Bone marrow (tissue), 2 donors: Measurements from ENCODE around the gene SLC6A1.

ENCODE experiments used
- DNase-seq, 2 donors: peaks; one replicate each; lab custom pipeline; 2025; lab: John Stamatoyannopoulos, UW

The SLC6A1 gene

DNA sequence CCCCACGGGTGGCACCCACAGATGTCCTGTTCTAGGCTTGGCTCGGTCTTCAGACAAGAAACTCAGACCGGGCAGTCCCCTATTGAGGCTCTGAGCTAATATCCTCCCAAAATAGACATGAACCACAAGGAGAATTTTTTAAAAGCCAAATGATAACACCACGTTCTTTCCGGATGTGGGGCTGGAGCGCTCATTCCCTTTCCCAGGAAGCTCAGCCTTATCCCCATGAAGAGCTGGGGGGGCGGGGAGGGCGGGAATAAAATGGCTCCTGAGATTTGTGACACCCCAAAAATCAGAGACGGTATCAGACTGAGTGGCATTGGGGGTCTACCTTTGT is 1.1 kb downstream of the SLC6A1 start:
- DNase-seq = no peak

DNA sequence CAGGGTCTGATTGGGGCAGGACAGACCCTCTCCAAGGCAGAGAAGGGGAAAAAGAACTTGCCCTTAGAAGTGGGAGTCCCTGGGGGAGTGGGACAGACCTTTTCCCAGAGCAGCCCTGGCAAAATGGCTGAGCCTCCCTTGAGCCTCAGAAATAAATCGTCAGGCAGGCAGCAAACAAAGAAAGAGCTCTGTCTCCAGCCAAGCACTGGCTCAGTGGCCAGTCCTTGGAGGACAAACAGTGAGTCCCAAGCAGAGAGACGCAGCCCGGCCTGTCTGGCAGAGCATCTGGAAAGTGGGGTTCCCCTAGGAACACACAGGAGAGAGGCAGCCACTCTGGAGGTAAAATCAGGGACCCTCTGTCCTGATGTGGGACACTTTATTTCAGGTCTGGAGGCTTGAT is 1.8 kb downstream of the SLC6A1 start:
- DNase-seq = no peak

DNA sequence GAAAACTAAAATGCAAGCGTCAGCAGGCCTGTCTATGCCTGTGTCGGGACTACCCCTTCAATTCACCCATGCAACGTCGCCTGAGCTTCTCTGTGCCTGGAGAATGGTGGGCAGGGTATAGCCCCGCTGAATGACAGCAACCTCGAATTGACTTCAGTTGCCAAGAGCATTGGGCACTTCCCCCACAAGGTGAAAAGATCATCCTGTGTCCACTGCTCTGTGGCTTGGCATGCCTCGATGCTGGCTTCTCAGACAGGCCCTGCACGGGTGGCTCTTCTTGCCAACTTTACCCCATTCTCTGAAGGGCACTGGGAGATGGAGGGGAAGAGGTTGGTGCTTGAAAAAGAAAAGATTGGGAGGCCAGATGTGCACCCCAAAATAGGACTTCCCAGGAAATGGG is 3.3 kb downstream of the SLC6A1 start:
- DNase-seq = no peak

DNA sequence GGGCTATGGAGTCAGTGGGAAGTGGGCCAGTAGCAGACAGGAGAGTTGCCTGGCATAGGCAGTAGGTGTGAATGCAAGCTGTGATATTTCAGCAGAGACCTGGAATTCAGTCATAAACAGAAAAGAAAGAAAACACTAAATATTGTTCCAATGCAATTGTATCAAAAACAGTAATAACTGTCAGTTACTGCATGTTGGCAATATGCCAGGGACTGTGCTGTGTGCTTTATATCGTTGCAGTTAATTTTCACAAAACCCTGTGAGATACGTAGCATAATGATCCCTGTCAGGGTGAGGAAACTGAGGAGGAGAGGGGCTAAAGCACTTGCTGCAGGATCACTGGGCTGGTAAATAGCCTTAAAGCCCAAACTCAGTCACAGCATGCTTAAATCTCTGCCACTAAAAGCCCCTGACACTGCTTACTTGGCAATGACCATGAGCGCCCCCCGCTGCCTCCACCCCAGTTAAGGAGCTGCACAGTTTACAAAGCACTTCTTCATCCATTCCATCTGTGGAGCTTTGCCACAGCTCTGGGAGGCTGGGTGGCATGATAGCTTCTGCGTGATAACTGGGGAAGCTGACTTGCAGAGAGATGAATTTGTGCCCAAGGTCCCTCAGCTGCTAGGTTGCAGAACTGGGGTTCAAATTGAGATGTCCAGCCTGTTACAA is 3.9 kb downstream of the SLC6A1 start:
- DNase-seq = no peak

DNA sequence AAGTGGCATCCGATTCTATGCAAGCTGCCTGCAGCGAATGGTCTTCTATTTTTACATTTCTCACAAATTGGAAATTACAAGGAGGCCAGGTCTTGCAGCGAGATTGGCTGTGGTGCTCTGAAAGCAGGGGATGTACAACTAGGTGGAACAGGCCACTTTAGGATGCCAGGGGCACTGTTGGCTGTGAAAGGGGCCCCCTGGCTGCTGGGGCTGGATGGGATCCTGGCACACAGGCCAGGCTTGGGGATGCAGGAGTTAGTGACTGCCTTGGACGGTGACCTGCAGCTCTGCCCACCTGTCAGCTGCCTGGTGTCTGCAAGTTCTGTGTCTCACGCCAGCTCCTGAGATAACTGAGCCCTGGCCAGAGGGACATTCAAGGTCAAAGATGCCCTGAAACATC is 4.6 kb downstream of the SLC6A1 start:
- DNase-seq = no peak

DNA sequence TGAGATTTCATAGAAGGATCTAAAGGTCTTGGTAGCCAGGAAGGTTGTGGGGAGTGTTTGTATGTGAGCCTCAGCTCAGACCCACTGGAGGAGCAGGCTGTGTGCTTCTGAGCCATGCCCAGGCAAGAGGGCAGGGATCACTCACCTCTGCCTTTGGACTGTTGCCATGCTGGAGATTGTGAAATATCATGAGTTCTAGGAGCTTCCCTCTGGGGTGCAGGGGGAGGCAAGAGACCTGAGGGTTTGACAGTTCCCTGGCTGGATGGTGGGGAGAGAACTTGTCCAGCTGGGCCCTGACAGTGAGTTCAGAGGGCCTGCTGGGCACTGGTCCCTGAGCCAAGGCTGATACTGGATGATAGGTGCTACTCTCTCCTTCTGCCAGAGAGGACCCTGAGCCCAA is 6.0 kb downstream of the SLC6A1 start:
- DNase-seq = no peak

DNA sequence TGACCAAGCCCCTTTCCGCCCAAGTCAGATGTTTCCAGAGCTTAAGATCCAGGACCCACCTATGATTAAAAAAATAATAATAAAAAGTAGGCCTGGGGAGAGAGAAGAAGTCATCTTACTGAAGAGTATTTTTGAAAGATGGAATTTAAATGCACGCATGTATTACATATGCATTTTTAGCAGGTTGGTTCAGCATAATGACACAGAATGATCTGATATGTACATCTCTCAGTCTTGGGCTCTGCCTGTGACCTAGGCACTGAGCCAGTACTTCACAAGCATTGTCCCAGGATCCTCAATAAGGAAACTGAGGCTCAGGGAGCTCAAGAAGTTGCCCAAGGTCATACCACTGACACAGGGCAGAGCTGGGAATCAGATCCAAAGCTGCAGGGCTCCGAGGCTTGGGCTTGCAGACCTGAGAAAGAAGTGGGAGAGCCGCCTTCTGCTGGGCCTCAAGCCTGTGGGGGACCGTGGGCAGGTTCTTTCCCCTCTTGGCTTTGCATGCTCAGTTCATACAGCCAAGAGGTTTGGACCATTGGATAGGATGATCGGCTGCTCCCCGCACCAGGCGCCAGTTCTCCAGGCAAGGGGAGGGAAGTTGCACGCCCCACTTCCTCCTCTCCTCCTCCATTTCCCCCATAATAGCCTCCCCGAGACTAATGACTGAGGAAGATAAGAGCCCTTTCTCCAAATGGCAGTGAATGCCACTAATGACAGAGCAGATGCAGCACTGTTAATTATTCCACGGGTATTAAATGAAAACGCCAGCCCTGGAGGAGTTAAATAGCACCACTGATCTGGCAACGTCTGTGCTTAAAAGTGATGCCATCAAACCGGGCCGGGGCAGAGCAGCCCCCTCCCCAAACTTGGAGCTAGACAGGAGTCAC is 6.9 kb downstream of the SLC6A1 start:
- DNase-seq = no peak

DNA sequence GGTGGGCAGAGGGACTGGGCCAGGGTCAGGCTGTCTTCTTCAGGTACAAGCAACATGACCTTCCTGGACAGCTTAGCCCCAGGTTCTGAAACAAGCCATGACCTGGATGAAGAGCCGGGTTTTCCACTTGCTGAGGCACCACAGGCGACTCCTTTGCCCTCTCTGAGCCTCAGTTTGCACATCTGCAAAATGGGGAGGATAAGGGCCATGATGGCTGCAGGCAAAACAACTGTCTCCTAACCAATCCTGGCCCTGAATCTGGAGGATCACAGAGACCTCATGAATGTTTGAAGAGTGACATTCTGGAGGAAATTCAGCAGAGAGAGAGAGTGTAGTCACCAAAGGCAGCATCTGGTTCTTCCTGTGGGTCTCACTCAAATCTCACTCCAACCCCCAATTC is 8.0 kb downstream of the SLC6A1 start:
- no peak for DNase-seq

DNA sequence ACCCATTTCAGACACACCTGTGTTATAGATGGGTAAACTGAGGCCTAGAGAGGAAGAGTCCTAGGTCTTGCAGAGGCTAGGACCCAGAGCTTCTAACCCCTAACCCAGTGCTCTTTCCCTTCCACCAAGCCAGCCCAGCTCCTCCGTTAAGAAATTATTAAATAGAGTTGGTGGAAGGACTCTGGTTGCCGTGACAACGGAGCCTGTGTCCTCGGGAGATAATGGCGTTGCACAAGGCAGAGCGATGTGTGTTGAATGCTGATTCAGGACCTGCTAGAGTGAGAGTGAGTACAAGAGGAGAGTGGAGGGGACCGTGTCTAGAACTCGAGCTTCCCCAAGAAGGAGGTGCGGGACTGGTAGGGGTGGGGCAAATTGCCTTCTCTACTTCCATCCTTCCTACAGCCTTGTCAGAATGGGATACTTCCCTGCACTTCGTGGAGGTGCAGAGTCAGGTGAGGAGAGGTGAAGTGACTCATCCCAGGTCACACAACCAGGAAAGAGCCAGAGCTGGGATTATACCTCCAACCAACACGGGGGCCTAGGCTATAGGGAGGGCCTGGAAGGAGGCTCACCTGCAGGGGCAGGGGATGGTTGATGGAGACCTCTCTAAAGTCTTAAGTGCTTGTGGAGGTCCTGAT is 8.6 kb downstream of the SLC6A1 start:
- no peak for DNase-seq

DNA sequence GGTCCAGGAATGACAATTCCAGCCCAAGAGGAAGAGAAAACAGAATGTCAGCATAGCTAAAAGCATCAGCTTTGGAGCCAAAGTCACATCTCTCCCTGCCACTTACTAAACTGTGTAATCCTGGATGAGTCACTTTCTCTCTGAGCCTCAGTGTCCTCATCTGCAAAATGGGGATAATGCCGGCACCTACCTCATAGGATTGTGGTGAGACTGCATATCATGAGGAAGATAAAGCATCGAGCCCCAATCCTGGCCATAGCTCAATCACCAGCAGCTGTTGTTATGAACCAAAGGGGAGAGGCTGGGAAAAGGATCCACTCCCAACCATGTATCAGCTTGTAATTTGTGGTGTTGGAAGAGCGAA is 9.1 kb downstream of the SLC6A1 start:
- no peak for DNase-seq

DNA sequence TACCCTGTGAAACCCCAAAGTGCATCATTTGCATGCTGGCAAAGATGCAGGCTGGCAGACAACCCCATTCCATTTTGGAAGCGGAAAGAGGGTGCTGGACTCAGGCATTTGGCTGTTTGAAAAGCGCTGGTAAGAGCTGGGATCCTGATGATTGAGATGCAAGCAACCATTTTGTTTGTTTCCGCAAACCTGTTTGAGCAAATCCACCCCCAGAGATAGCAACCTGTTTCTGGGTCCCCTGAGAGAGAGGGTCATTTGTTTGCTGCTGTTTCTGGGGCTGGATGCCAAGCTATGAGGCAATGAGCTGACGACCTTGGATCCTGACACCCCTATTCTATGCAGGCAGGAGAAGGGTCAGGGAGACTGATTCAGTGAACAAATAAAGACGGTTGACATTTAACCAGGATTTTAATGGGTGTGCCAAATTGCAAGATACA is 9.8 kb downstream of the SLC6A1 start:
- DNase-seq = no peak

DNA sequence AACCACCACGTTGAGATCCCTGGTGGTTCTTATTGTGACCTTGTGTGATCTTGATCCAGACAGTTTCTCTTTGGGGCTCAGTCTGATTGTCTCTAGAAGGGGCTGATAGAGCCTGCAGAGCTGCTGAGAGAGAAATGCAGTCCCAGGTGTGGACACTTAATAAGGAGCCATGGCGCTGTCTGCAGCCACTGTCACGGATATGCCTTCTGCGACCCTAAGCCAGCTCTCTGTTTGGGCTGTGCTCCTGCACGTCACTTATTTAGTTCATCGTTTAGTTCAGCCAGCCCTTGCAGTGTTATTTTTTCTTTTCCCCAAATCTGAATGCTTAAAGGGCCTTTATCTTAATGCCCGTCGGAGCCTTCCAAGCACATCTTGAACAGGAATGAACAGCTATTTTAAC is 12.0 kb downstream of the SLC6A1 start:
- no peak for DNase-seq

DNA sequence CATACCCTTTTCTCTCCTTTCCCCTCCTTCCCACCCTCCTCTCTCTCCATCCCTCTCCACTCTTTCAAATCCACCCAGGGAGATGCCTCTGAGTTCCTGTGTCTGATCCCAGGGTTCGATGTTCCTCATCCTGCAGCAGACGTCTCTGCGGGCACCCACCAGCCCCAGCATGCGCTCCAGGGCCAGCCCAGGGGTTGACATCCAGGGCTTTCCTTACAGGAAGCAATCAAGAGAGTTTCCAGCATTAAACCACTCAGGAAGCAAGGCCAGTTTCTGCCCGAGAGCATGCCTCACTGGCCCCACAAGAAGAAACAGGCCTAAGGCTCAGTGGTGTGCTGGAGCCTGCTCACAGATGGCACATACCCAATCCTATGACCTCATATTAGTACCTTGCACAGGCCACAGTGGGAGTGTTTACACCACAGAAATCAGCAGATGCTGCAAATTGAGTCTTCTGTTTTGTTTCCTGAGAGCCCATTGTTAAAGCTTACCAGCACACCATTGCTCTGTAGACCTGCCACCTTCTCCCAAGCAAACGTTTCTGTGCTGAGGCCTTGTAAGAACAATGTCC is 13.2 kb downstream of the SLC6A1 start:
- no peak for DNase-seq

DNA sequence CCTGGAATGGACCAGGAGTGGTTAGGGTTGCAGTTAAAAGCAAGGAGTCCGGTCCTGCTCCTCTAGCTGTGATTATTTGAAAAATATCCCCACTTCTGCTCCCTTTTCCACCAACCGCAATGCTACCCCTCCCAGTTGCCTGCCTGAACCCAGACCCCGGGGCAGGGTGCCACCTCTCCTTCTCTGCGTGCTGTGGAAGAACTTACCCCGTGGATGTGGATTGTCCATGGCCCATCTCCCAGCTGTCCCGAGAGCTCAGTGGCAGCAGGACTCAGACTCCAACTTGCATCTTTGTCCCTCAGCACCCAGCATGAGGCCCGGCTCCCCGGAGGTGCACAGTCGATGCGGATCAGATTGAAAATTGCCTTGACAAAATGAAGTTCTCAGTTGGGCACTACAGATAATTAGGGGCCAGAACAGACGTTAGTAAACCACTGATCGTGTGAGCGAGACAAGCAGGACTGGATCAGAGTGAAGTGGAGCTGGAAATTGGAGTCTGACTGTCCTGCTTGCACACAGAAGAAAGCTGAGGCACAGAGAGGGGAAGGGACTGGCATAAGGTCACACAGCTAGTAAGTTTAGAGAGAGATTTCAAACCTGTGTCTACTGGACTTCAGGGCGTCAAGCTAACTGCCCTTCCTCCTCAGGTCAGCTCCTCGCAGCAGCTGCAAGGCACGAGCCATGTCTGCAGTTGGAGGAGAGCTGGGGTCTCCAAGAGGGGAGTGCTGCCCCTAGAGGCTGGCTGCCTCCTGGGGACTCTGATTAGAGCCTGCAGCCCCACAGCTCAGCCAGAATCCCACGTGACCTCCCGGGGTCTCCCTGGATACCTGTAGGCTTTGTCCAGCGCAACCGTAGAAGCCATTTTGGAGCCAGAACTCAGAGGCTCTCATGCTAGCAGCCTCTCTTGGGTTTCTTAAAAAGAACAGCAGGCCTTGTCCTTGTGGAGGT is 14.7 kb downstream of the SLC6A1 start:
- DNase-seq = no peak

DNA sequence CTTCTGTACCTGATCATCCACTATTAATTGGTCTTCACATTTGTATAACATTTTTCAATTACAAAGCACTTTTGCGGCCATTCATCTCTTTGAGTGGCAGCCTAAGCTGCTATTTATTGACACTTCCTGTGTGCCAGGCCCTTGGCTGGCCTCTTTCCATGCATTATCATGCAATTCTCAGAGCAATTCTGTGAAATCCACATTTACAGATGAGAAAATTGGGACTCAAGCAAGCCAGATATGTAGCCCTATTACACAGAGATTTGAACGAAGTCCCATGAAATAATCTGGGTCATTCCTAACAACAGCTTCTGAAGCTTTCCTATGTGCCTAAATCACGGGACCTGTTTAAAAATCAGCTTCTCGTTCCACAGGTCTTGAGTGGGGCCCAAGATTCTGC is 17.4 kb downstream of the SLC6A1 start:
- DNase-seq = no peak

DNA sequence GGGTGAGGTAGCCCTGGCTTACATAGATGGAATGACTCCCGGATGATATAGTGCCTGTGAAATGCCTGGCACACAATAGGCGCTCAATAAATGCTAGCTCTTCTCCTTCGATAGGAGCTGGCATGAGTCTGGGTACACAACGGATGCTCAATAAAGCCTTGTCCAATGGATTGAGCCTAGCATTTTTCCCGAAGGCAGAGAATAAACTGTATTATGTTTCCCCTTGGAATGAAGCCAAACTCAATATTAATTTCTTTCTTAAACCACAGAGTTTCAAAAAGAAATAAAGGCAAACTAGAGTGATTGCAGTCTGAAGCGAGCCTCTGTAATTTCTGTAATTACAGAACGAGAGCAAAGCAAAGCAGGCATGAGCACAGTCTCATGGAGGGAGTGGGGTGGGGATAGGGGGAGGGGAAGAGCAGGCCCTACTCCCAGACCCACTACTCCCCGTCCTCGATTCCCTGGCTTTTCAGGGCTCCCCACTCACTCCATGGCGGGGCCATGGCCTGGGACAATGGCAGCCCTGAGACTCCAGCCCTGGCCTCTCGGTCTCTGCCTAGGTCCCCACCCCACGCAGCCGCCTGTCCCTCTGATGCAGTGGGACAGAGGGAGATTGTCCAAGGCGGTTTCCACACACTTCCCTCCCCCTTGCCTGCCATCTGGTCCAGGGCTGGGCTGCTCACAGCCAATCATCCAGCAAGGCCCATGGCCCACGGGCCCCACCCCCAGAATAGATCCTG is 18.0 kb downstream of the SLC6A1 start:
- no peak for DNase-seq

DNA sequence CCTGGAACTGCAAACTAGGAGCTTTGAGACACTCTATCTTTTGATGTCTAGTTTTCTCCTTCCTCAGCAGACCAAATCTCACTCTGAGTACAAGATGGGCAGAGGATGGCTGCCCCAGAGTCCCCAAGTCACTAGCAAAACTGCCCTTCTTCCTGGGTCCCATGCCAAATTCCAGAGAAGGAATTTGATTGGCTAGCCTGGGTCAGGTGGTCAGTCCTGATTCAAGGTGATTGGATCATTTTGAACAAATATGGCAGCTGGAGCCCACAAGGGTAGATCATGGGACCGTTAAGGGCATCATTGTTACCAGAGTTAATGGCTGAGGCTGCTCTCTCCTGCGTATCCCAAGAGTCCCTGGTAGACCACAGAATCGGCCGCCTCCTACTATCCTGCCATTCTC is 21.7 kb downstream of the SLC6A1 start:
- no peak for DNase-seq

DNA sequence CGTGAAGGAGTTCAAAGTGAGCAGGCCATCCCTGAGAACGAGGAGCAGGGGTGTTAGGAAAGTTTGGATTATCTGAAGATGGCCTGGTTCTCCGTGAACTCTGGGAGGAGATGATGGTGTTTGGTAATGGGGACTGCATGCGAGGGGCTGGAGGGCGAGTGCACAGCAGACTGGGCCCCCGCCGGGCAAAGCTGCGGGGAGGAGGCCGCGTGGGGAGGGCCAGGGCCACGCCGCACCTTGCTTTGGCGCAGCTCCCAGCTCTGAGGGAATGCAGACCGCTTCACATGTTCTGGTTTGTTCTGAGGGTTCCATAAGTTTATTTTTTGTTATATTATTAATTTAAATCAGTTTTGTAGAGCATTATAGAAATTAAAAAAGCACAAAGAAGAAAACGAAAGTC is 22.2 kb downstream of the SLC6A1 start:
- DNase-seq = no peak

DNA sequence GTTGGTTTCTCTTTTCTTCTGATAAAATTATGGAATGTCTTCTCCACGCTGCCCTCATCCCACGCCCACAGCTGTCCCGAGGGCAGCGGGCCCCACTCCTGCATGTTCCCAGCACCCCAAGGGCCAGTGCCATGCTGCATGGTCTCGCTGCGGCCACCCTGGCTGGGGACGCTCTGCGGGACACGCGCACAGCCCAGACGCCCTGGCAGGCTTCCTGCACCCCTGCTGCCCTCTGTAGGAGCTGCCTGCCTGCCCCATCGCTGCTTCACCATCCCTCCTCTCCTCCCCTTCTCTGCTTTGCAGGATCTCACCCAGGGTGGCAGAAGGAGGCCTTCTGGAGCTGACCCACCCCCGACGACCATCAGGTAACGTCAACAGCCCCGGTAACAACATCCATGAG is 22.8 kb downstream of the SLC6A1 start:
- no peak for DNase-seq

DNA sequence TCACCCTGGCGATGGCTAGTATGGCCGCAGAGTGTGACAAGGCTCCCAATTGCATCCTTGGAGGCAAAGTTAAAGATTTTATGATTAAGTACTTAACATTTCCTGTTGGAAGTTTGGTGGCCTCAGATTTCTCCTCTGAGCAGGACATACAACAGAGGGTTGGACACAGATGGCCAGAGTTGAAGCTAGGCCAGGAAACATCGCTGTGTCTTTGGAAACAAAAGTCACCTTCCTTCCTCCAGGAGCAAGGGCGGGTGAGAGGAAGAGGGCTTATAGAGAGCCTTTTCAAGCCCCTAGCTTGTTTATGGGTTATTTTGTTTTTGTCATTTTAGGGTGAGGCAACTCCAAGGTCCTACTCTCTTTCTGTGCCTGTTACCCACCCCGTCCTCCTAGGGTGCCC is 24.2 kb downstream of the SLC6A1 start:
- no peak for DNase-seq
